Measurements from ENCODE around the gene TRIM16.
"Not testable (repeated sequence)": the region's sequence is repeated elsewhere in the genome, so short reads cannot be mapped to it uniquely, and the experiment has no call there.

DNA sequence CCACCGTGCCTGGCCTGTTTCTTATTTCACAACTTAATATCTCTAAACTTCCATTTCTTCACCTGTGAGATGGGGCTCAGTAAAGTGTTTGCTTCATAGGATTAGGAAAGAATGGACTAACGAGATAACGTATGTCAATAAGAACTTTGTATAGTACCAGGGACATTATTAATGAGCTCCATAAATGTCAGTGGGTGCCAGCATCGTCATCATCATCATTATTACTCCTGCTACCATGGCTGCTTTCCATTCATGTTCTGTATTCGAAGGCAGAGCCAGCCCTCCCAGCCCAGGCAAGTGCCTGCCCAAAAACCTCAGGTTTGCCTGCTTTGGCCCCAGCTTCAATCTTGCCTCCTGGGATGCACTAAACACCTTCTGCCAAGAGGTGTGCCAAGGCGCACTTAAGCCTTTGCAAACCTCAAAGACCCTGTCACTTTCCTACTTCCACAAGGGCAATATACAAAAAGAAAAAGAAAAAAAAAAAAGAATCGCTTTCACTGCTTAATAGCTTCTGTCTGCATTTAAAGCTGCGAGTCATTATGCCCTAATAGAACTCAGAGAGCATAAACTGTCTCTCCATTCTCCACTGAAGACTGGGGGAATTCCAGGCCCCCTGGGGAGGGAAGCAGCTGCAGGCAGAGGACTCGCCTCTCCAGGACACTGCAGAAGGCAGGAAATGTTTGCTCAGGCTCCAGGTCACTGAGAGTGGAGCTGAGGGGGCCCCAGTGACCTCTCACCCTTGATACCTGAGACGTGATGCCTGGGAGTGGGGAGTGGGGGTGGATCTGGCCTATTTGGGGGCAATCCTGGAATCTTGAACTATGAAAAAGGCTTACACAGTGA is 38.8 kb downstream of the TRIM16 start:
- TF ChIP-seq GLI2 (tag by site-specific recombination; IDR thresholded peaks at IDR 0.05; ENCODE audit: borderline replicate concordance, low read depth); ZNF571 (tag by site-specific recombination; IDR thresholded peaks at IDR 0.05); MEIS1 (CRISPR knock-in tag; IDR thresholded peaks at IDR 0.05; ENCODE audit: borderline replicate concordance); ZNF830 (tag by site-specific recombination; IDR thresholded peaks at IDR 0.05; ENCODE audit: low read depth): not testable (repeated sequence)
- TF ChIP-seq, protein P1, sequence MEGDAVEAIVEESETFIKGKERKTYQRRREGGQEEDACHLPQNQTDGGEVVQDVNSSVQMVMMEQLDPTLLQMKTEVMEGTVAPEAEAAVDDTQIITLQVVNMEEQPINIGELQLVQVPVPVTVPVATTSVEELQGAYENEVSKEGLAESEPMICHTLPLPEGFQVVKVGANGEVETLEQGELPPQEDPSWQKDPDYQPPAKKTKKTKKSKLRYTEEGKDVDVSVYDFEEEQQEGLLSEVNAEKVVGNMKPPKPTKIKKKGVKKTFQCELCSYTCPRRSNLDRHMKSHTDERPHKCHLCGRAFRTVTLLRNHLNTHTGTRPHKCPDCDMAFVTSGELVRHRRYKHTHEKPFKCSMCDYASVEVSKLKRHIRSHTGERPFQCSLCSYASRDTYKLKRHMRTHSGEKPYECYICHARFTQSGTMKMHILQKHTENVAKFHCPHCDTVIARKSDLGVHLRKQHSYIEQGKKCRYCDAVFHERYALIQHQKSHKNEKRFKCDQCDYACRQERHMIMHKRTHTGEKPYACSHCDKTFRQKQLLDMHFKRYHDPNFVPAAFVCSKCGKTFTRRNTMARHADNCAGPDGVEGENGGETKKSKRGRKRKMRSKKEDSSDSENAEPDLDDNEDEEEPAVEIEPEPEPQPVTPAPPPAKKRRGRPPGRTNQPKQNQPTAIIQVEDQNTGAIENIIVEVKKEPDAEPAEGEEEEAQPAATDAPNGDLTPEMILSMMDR (tag by site-specific recombination; IDR thresholded peaks at IDR 0.05): not testable (repeated sequence)
